HEK293 (cell line): Measurements from ENCODE around the gene WRNIP1.

Experiments
- GFI1B ChIP-seq: fragments of 450-650 bp; formaldehyde crosslinking; IDR thresholded peaks from 2 replicates; pipeline ENCODE4 v1.5.1; 2016; ENCODE audit warnings: missing biosample characterization, missing genetic modification characterization
- ZBTB8A ChIP-seq: fragments of 450-650 bp; formaldehyde crosslinking; IDR thresholded peaks from 2 replicates; pipeline ENCODE4 v1.5.1; 2016; ENCODE audit warnings: missing biosample characterization, missing genetic modification characterization
- ZNF423 ChIP-seq: fragments of 450-650 bp; formaldehyde crosslinking; IDR thresholded peaks from 2 replicates; pipeline ENCODE4 v1.5.1; 2016; ENCODE audit warnings: missing biosample characterization, missing genetic modification characterization
- ZNF658 ChIP-seq: fragments of 450-650 bp; formaldehyde crosslinking; IDR thresholded peaks from 2 replicates; pipeline ENCODE4; 2016; ENCODE audit warnings: missing biosample characterization, missing genetic modification characterization
- TF ChIP-seq, protein P1 (sequence below): fragments of 450-650 bp; formaldehyde crosslinking; IDR thresholded peaks from 2 replicates; pipeline ENCODE4 v1.5.1; 2016; ENCODE audit warnings: missing biosample characterization, missing genetic modification characterization
- TF ChIP-seq, protein P2 (sequence below): fragments of 450-650 bp; formaldehyde crosslinking; IDR thresholded peaks from 2 replicates; pipeline ENCODE4 v1.5.1; 2016; ENCODE audit warnings: missing biosample characterization, missing genetic modification characterization
- TF ChIP-seq, protein P3 (sequence below): fragments of 450-650 bp; formaldehyde crosslinking; IDR thresholded peaks from 2 replicates; pipeline ENCODE4 v1.5.1; 2016; ENCODE audit warnings: missing biosample characterization, missing genetic modification characterization, borderline replicate concordance
- TF ChIP-seq, protein P4 (sequence below): fragments of 450-650 bp; formaldehyde crosslinking; IDR thresholded peaks from 2 replicates; pipeline ENCODE4 v1.5.1; 2016; ENCODE audit warnings: missing biosample characterization, missing genetic modification characterization
- TF ChIP-seq, protein P5 (sequence below): fragments of 450-650 bp; formaldehyde crosslinking; IDR thresholded peaks from 2 replicates; pipeline ENCODE4 v1.5.1; 2016; ENCODE audit warnings: missing biosample characterization, missing genetic modification characterization
- TF ChIP-seq, protein P6 (sequence below): fragments of 450-650 bp; formaldehyde crosslinking; IDR thresholded peaks from 2 replicates; pipeline ENCODE4 v1.5.1; 2016; ENCODE audit warnings: missing biosample characterization, missing genetic modification characterization
- TF ChIP-seq, protein P7 (sequence below): fragments of 450-650 bp; formaldehyde crosslinking; IDR thresholded peaks from 2 replicates; pipeline ENCODE4 v1.5.1; 2016; ENCODE audit warnings: missing biosample characterization, missing genetic modification characterization, low read depth
- TF ChIP-seq, protein P8 (sequence below): fragments of 450-650 bp; formaldehyde crosslinking; IDR thresholded peaks from 2 replicates; pipeline ENCODE4 v1.5.1; 2016; ENCODE audit warnings: missing biosample characterization, missing genetic modification characterization

DNA sequence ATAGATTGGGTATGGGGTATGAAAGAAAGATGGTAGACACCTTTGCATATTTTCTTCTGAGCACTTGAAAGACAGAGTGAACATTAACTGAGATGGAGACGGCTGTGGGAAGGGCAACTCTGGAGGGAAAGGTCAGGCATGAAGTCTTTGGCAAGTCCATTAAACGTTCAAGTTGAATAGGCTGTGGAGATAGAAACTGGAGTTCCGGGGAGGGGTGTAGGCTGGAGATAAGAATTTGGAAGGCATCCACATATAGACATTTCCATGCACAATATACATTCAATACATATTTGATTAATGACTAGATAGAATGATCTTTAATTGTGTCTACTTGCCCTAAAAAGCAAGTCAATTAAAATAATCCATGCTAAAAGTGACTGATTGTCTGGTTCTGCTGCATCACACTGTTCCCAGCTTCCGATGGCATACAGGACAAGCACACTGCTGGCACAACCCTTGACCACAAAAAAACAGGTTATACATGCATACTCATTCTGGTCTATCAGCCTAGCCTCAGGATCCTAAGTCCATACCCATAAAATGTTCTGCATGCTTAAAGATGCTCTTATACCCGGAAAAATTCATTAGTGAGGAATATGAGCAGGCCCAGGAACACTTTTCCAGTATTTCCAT, 12.6 kb upstream of the WRNIP1 start:
- TF ChIP-seq, protein P1, sequence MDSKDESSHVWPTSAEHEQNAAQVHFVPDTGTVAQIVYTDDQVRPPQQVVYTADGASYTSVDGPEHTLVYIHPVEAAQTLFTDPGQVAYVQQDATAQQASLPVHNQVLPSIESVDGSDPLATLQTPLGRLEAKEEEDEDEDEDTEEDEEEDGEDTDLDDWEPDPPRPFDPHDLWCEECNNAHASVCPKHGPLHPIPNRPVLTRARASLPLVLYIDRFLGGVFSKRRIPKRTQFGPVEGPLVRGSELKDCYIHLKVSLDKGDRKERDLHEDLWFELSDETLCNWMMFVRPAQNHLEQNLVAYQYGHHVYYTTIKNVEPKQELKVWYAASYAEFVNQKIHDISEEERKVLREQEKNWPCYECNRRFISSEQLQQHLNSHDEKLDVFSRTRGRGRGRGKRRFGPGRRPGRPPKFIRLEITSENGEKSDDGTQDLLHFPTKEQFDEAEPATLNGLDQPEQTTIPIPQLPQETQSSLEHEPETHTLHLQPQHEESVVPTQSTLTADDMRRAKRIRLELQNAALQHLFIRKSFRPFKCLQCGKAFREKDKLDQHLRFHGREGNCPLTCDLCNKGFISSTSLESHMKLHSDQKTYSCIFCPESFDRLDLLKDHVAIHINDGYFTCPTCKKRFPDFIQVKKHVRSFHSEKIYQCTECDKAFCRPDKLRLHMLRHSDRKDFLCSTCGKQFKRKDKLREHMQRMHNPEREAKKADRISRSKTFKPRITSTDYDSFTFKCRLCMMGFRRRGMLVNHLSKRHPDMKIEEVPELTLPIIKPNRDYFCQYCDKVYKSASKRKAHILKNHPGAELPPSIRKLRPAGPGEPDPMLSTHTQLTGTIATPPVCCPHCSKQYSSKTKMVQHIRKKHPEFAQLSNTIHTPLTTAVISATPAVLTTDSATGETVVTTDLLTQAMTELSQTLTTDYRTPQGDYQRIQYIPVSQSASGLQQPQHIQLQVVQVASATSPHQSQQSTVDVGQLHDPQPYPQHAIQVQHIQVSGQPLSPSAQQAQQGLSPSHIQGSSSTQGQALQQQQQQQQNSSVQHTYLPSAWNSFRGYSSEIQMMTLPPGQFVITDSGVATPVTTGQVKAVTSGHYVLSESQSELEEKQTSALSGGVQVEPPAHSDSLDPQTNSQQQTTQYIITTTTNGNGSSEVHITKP = no peak
- TF ChIP-seq, protein P2, sequence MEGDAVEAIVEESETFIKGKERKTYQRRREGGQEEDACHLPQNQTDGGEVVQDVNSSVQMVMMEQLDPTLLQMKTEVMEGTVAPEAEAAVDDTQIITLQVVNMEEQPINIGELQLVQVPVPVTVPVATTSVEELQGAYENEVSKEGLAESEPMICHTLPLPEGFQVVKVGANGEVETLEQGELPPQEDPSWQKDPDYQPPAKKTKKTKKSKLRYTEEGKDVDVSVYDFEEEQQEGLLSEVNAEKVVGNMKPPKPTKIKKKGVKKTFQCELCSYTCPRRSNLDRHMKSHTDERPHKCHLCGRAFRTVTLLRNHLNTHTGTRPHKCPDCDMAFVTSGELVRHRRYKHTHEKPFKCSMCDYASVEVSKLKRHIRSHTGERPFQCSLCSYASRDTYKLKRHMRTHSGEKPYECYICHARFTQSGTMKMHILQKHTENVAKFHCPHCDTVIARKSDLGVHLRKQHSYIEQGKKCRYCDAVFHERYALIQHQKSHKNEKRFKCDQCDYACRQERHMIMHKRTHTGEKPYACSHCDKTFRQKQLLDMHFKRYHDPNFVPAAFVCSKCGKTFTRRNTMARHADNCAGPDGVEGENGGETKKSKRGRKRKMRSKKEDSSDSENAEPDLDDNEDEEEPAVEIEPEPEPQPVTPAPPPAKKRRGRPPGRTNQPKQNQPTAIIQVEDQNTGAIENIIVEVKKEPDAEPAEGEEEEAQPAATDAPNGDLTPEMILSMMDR (tag by site-specific recombination) = no peak
- TF ChIP-seq ZNF658 (tag by site-specific recombination) (no peak), GFI1B (no peak), ZBTB8A (tag by site-specific recombination) (no peak), ZNF423 (tag by site-specific recombination) (no peak)
- TF ChIP-seq, protein P3, sequence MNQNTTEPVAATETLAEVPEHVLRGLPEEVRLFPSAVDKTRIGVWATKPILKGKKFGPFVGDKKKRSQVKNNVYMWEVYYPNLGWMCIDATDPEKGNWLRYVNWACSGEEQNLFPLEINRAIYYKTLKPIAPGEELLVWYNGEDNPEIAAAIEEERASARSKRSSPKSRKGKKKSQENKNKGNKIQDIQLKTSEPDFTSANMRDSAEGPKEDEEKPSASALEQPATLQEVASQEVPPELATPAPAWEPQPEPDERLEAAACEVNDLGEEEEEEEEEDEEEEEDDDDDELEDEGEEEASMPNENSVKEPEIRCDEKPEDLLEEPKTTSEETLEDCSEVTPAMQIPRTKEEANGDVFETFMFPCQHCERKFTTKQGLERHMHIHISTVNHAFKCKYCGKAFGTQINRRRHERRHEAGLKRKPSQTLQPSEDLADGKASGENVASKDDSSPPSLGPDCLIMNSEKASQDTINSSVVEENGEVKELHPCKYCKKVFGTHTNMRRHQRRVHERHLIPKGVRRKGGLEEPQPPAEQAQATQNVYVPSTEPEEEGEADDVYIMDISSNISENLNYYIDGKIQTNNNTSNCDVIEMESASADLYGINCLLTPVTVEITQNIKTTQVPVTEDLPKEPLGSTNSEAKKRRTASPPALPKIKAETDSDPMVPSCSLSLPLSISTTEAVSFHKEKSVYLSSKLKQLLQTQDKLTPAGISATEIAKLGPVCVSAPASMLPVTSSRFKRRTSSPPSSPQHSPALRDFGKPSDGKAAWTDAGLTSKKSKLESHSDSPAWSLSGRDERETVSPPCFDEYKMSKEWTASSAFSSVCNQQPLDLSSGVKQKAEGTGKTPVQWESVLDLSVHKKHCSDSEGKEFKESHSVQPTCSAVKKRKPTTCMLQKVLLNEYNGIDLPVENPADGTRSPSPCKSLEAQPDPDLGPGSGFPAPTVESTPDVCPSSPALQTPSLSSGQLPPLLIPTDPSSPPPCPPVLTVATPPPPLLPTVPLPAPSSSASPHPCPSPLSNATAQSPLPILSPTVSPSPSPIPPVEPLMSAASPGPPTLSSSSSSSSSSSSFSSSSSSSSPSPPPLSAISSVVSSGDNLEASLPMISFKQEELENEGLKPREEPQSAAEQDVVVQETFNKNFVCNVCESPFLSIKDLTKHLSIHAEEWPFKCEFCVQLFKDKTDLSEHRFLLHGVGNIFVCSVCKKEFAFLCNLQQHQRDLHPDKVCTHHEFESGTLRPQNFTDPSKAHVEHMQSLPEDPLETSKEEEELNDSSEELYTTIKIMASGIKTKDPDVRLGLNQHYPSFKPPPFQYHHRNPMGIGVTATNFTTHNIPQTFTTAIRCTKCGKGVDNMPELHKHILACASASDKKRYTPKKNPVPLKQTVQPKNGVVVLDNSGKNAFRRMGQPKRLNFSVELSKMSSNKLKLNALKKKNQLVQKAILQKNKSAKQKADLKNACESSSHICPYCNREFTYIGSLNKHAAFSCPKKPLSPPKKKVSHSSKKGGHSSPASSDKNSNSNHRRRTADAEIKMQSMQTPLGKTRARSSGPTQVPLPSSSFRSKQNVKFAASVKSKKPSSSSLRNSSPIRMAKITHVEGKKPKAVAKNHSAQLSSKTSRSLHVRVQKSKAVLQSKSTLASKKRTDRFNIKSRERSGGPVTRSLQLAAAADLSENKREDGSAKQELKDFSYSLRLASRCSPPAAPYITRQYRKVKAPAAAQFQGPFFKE = no peak
- TF ChIP-seq, protein P4, sequence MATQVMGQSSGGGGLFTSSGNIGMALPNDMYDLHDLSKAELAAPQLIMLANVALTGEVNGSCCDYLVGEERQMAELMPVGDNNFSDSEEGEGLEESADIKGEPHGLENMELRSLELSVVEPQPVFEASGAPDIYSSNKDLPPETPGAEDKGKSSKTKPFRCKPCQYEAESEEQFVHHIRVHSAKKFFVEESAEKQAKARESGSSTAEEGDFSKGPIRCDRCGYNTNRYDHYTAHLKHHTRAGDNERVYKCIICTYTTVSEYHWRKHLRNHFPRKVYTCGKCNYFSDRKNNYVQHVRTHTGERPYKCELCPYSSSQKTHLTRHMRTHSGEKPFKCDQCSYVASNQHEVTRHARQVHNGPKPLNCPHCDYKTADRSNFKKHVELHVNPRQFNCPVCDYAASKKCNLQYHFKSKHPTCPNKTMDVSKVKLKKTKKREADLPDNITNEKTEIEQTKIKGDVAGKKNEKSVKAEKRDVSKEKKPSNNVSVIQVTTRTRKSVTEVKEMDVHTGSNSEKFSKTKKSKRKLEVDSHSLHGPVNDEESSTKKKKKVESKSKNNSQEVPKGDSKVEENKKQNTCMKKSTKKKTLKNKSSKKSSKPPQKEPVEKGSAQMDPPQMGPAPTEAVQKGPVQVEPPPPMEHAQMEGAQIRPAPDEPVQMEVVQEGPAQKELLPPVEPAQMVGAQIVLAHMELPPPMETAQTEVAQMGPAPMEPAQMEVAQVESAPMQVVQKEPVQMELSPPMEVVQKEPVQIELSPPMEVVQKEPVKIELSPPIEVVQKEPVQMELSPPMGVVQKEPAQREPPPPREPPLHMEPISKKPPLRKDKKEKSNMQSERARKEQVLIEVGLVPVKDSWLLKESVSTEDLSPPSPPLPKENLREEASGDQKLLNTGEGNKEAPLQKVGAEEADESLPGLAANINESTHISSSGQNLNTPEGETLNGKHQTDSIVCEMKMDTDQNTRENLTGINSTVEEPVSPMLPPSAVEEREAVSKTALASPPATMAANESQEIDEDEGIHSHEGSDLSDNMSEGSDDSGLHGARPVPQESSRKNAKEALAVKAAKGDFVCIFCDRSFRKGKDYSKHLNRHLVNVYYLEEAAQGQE (tag by site-specific recombination) = no peak
- TF ChIP-seq, protein P5, sequence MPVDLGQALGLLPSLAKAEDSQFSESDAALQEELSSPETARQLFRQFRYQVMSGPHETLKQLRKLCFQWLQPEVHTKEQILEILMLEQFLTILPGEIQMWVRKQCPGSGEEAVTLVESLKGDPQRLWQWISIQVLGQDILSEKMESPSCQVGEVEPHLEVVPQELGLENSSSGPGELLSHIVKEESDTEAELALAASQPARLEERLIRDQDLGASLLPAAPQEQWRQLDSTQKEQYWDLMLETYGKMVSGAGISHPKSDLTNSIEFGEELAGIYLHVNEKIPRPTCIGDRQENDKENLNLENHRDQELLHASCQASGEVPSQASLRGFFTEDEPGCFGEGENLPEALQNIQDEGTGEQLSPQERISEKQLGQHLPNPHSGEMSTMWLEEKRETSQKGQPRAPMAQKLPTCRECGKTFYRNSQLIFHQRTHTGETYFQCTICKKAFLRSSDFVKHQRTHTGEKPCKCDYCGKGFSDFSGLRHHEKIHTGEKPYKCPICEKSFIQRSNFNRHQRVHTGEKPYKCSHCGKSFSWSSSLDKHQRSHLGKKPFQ (tag by site-specific recombination) = no peak
- TF ChIP-seq, protein P6, sequence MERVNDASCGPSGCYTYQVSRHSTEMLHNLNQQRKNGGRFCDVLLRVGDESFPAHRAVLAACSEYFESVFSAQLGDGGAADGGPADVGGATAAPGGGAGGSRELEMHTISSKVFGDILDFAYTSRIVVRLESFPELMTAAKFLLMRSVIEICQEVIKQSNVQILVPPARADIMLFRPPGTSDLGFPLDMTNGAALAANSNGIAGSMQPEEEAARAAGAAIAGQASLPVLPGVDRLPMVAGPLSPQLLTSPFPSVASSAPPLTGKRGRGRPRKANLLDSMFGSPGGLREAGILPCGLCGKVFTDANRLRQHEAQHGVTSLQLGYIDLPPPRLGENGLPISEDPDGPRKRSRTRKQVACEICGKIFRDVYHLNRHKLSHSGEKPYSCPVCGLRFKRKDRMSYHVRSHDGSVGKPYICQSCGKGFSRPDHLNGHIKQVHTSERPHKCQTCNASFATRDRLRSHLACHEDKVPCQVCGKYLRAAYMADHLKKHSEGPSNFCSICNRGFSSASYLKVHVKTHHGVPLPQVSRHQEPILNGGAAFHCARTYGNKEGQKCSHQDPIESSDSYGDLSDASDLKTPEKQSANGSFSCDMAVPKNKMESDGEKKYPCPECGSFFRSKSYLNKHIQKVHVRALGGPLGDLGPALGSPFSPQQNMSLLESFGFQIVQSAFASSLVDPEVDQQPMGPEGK (tag by site-specific recombination) = no peak
- TF ChIP-seq, protein P7, sequence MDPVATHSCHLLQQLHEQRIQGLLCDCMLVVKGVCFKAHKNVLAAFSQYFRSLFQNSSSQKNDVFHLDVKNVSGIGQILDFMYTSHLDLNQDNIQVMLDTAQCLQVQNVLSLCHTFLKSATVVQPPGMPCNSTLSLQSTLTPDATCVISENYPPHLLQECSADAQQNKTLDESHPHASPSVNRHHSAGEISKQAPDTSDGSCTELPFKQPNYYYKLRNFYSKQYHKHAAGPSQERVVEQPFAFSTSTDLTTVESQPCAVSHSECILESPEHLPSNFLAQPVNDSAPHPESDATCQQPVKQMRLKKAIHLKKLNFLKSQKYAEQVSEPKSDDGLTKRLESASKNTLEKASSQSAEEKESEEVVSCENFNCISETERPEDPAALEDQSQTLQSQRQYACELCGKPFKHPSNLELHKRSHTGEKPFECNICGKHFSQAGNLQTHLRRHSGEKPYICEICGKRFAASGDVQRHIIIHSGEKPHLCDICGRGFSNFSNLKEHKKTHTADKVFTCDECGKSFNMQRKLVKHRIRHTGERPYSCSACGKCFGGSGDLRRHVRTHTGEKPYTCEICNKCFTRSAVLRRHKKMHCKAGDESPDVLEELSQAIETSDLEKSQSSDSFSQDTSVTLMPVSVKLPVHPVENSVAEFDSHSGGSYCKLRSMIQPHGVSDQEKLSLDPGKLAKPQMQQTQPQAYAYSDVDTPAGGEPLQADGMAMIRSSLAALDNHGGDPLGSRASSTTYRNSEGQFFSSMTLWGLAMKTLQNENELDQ (tag by site-specific recombination) = no peak
- TF ChIP-seq, protein P8, sequence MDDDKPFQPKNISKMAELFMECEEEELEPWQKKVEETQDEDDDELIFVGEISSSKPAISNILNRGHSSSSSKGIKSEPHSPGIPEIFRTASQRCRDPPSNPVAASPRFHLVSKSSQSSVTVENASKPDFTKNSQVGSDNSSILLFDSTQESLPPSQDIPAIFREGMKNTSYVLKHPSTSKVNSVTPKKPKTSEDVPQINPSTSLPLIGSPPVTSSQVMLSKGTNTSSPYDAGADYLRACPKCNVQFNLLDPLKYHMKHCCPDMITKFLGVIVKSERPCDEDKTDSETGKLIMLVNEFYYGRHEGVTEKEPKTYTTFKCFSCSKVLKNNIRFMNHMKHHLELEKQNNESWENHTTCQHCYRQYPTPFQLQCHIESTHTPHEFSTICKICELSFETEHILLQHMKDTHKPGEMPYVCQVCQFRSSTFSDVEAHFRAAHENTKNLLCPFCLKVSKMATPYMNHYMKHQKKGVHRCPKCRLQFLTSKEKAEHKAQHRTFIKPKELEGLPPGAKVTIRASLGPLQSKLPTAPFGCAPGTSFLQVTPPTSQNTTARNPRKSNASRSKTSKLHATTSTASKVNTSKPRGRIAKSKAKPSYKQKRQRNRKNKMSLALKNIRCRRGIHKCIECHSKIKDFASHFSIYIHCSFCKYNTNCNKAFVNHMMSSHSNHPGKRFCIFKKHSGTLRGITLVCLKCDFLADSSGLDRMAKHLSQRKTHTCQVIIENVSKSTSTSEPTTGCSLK = no peak
